Suprapubic skin (tissue), 4 donors: ENCODE data around the gene STXBP5. TPM values are rescaled to one million over a fixed set of nuclear protein-coding genes. Genes with fewer than 3 reads are reported as not detected.

Experiments used
- DNase-seq, 2 donors: peaks; one replicate each; pipeline ENCODE4 v3.0.0-alpha.2; 2019; ENCODE audit warnings: low spot score in 2 of 2
- H3K27ac ChIP-seq: fragments of 200-600 bp; sonication (generic); one replicate; pipeline ENCODE4 v1.5.1; 2019
- H3K27me3 ChIP-seq: fragments of 200-600 bp; sonication (generic); one replicate; pipeline ENCODE4 v1.5.1; 2019
- H3K36me3 ChIP-seq: fragments of 200-600 bp; sonication (generic); one replicate; pipeline ENCODE4 v1.5.1; 2019
- H3K4me1 ChIP-seq: fragments of 200-600 bp; sonication (generic); one replicate; pipeline ENCODE4 v1.5.1; 2019
- H3K4me3 ChIP-seq: fragments of 200-600 bp; sonication (generic); one replicate; pipeline ENCODE4 v1.5.1; 2019; ENCODE audit warnings: mild to moderate bottlenecking
- H3K9me3 ChIP-seq: fragments of 200-600 bp; sonication (generic); one replicate; pipeline ENCODE4 v1.5.1; 2019
- CTCF ChIP-seq, 2 donors: fragments of 200-600 bp in 1 of 2; fragments of 450-650 bp in 1 of 2; sonication (generic) in 1 of 2; IDR thresholded peaks; one replicate each; pipeline ENCODE4 v1.5.1; 2016 to 2019; ENCODE audit warnings: antibody characterized with exemption in 2 of 2, mild to moderate bottlenecking in 1 of 2, moderate library complexity in 1 of 2
- EP300 ChIP-seq: sonication (generic); formaldehyde crosslinking; IDR thresholded peaks from one replicate; pipeline ENCODE4 v1.6.1; 2017; ENCODE audit warnings: antibody characterized with exemption
- POLR2A ChIP-seq, 2 donors: fragments of 450-650 bp; IDR thresholded peaks; one replicate each; pipeline ENCODE4 v1.6.1; 2017; ENCODE audit warnings: antibody characterized with exemption in 2 of 2, mild to moderate bottlenecking in 2 of 2, moderate library complexity in 2 of 2
- POLR2AphosphoS5 ChIP-seq, 3 donors: sonication (generic); formaldehyde crosslinking; IDR thresholded peaks; one replicate each; pipeline ENCODE4 v1.6.1; 2017; ENCODE audit warnings: antibody characterized with exemption in 3 of 3
- WGBS: methylation state at CpG from one replicate; pipeline ENCODE4 v1.1.5; 2018; 5-methylcytosine and 5-hydroxymethylcytosine counted together
- total RNA-seq, 4 donors: library from RNA; depleted of rRNA; stranded (reverse); fragments of >200 nt; gene quantifications; one replicate each; pipeline ENCODE4 v1.1.0, GENCODE V29; 2016

STXBP5 gene
- total RNA-seq, 4 donors from 2014 or later, result 55.0 to 65.5 (median 60.3) TPM

GRCh38 chr6:147218797-147219196 lies 14.6 kb downstream of the STXBP5 start:
- Histone ChIP-seq H3K4me1 (no peaks in the 10 kb centered on the region), H3K36me3 (no peaks in the 10 kb centered on the region), H3K9me3 (no peaks in the 10 kb centered on the region), H3K4me3 (no peak overlapping the region), H3K27me3 (no peaks in the 10 kb centered on the region), H3K27ac (no peak overlapping the region)
- DNase-seq, result no peak
- WGBS, result 91% methylated on average over 3 of the region's 3 CpGs
- no peak for TF ChIP-seq EP300
- TF ChIP-seq CTCF (IDR thresholded peaks at IDR 0.05), result no peak
- no peak for TF ChIP-seq POLR2AphosphoS5 (IDR thresholded peaks at IDR 0.05)
- no peak for TF ChIP-seq POLR2A (IDR thresholded peaks at IDR 0.05)

GRCh38 chr6:147219463-147219862 lies 15.2 kb downstream of the STXBP5 start:
- no peak for TF ChIP-seq CTCF (IDR thresholded peaks at IDR 0.05)
- no peak for TF ChIP-seq POLR2A (IDR thresholded peaks at IDR 0.05)
- no peak for TF ChIP-seq EP300
- TF ChIP-seq POLR2AphosphoS5 (IDR thresholded peaks at IDR 0.05), result no peak
- 90% methylated on average over 1 of the region's 1 CpG for WGBS

GRCh38 chr6:147220345-147220744 lies 16.1 kb downstream of the STXBP5 start:
- Histone ChIP-seq H3K27ac (no peak overlapping the region), H3K36me3 (no peaks in the 10 kb centered on the region), H3K9me3 (no peaks in the 10 kb centered on the region), H3K4me3 (no peak overlapping the region), H3K27me3 (no peaks in the 10 kb centered on the region), H3K4me1 (no peaks in the 10 kb centered on the region)
- no peak for DNase-seq
- TF ChIP-seq POLR2AphosphoS5 (IDR thresholded peaks at IDR 0.05) (no peak), CTCF (IDR thresholded peaks at IDR 0.05) (no peak), POLR2A (IDR thresholded peaks at IDR 0.05) (no peak), EP300 (no peak)
- 97% methylated on average over 2 of the region's 2 CpGs for WGBS

More at GRCh38 chr6:147219463-147219862, 15.2 kb downstream of the STXBP5 start:
- Histone ChIP-seq H3K9me3 (no peaks in the 10 kb centered on the region), H3K36me3 (no peaks in the 10 kb centered on the region), H3K27me3 (no peaks in the 10 kb centered on the region), H3K4me1 (no peaks in the 10 kb centered on the region), H3K27ac (no peak overlapping the region), H3K4me3 (no peak overlapping the region)
- no peak for DNase-seq

- 79% methylated on average over 4 of the region's 4 CpGs for WGBS
- Histone ChIP-seq H3K36me3 (peaks cover 3% of the 10 kb centered on the region), H3K4me3 (no peak overlapping the region), H3K27me3 (no peaks in the 10 kb centered on the region), H3K4me1 (no peaks in the 10 kb centered on the region), H3K27ac (no peak overlapping the region), H3K9me3 (no peaks in the 10 kb centered on the region)
- DNase-seq, result no peak
- TF ChIP-seq POLR2A (IDR thresholded peaks at IDR 0.05) (no peak), EP300 (no peak), POLR2AphosphoS5 (IDR thresholded peaks at IDR 0.05) (no peak), CTCF (IDR thresholded peaks at IDR 0.05) (no peak)
These were observed 17.5 kb downstream of the STXBP5 start for GRCh38 chr6:147221739-147222138.

- no peaks in the 10 kb centered on the region for H3K9me3 ChIP-seq
- no peak overlapping the region for H3K27ac ChIP-seq
- no peak overlapping the region for H3K4me3 ChIP-seq
- H3K4me1 ChIP-seq, result no peaks in the 10 kb centered on the region
- DNase-seq, result no peak
- peaks cover 3% of the 10 kb centered on the region for H3K36me3 ChIP-seq
- WGBS, result 74% methylated on average over 4 of the region's 4 CpGs
- TF ChIP-seq POLR2A (IDR thresholded peaks at IDR 0.05), result no peak
- TF ChIP-seq CTCF (IDR thresholded peaks at IDR 0.05), result peak; percentile 30 to 42
- no peak for TF ChIP-seq POLR2AphosphoS5 (IDR thresholded peaks at IDR 0.05)
- no peaks in the 10 kb centered on the region for H3K27me3 ChIP-seq
These were observed 18.1 kb downstream of the STXBP5 start for GRCh38 chr6:147222160-147222838.
